HEK293T (cell line): Measurements from ENCODE around the gene ZNF319.

ENCODE experiments used
- ARNT ChIP-seq: fragments of 450-650 bp; IDR thresholded peaks from 2 replicates; pipeline ENCODE4 v1.6.1; 2017; ENCODE audit warnings: mild to moderate bottlenecking
- BHLHE40 ChIP-seq: fragments of 450-650 bp; IDR thresholded peaks from 2 replicates; pipeline ENCODE4 v1.6.1; 2016; ENCODE audit warnings: mild to moderate bottlenecking, moderate library complexity, borderline replicate concordance
- ELF4 ChIP-seq: fragments of 450-650 bp; IDR thresholded peaks from 2 replicates; pipeline ENCODE4 v1.6.1; 2017; ENCODE audit warnings: antibody characterized with exemption
- FOXA1 ChIP-seq: fragments of 450-650 bp; IDR thresholded peaks from 2 replicates; pipeline ENCODE4 v1.6.1; 2016; ENCODE audit warnings: mild to moderate bottlenecking
- FOXK2 ChIP-seq: fragments of 450-650 bp; IDR thresholded peaks from 2 replicates; pipeline ENCODE4 v1.6.1; 2016; ENCODE audit warnings: mild to moderate bottlenecking
- FOXM1 ChIP-seq: fragments of 450-650 bp; IDR thresholded peaks from 2 replicates; pipeline ENCODE4 v1.6.1; 2017; ENCODE audit warnings: mild to moderate bottlenecking, borderline replicate concordance
- LEF1 ChIP-seq: fragments of 450-650 bp; IDR thresholded peaks from 2 replicates; pipeline ENCODE4 v1.6.1; 2017; ENCODE audit warnings: mild to moderate bottlenecking, borderline replicate concordance
- NFRKB ChIP-seq: fragments of 450-650 bp; IDR thresholded peaks from 2 replicates; pipeline ENCODE4 v1.6.1; 2016; ENCODE audit warnings: mild to moderate bottlenecking, moderate library complexity
- PKNOX1 ChIP-seq: fragments of 450-650 bp; IDR thresholded peaks from 2 replicates; pipeline ENCODE4 v1.6.1; 2016
- SP1 ChIP-seq: fragments of 450-650 bp; IDR thresholded peaks from 2 replicates; pipeline ENCODE4 v1.6.1; 2017
- SUZ12 ChIP-seq: fragments of 450-650 bp; IDR thresholded peaks from 2 replicates; pipeline ENCODE4 v1.6.1; 2016; ENCODE audit warnings: mild to moderate bottlenecking
- TARDBP ChIP-seq: fragments of 450-650 bp; IDR thresholded peaks from 2 replicates; pipeline ENCODE4 v1.6.1; 2016
- ZNF384 ChIP-seq: fragments of 450-650 bp; IDR thresholded peaks from 2 replicates; pipeline ENCODE4 v1.6.1; 2016

- no peak for TF ChIP-seq BHLHE40
- TF ChIP-seq SUZ12, result no peak
- TF ChIP-seq NFRKB, result no peak
- no peak for TF ChIP-seq FOXA1
- TF ChIP-seq TARDBP, result no peak
- no peak for TF ChIP-seq FOXK2
- no peak for TF ChIP-seq LEF1
- no peak for TF ChIP-seq SP1
- no peak for TF ChIP-seq FOXM1
- no peak for TF ChIP-seq ARNT
- TF ChIP-seq PKNOX1, result no peak
- no peak for TF ChIP-seq ELF4
- no peak for TF ChIP-seq ZNF384
Measured at GRCh38 chr16:57992084-57992483, 8.4 kb downstream of the ZNF319 start.
